Chondrocyte (in vitro differentiated cells): ENCODE measurements around the gene SPARC. TPM values are rescaled to one million over a fixed set of nuclear protein-coding genes. Genes with fewer than 3 reads are reported as not detected.

ENCODE experiments used
- DNase-seq: peaks from one replicate; pipeline ENCODE4 v3.0.0; 2021; ENCODE audit warnings: mixed read lengths, low spot score
- H3K27ac Mint-ChIP-seq: one replicate; pipeline ENCODE4 v1.8.0; 2021; ENCODE audit warnings: mild to moderate bottlenecking, moderate library complexity, mixed read lengths; ENCODE audit not compliant: unreplicated experiment
- H3K27me3 Mint-ChIP-seq: 2 replicates; pipeline ENCODE4 v1.8.0; 2021; ENCODE audit warnings: low read depth, mixed read lengths
- H3K36me3 Mint-ChIP-seq: 2 replicates; pipeline ENCODE4 v1.8.0; 2021; ENCODE audit warnings: low read depth, mixed read lengths
- H3K4me1 Mint-ChIP-seq: 2 replicates; pipeline ENCODE4 v1.8.0; 2021; ENCODE audit warnings: low read depth, mild to moderate bottlenecking, mixed read lengths
- H3K4me3 Mint-ChIP-seq: one replicate; pipeline ENCODE4 v1.8.0; 2021; ENCODE audit warnings: mild to moderate bottlenecking, moderate library complexity, mixed read lengths; ENCODE audit not compliant: unreplicated experiment
- H3K9me3 Mint-ChIP-seq: 2 replicates; pipeline ENCODE4 v1.8.0; 2021; ENCODE audit warnings: low read depth, mixed read lengths
- CTCF ChIP-seq: fragments of 200-600 bp; sonication (generic); IDR thresholded peaks from 2 replicates; pipeline ENCODE4 v1.5.0; 2021; ENCODE audit warnings: antibody characterized with exemption, mild to moderate bottlenecking, moderate library complexity
- total RNA-seq: library from RNA; stranded (reverse); gene quantifications from 3 replicates; pipeline ENCODE4 v1.2.1, GENCODE V29; 2021

Gene SPARC
- total RNA-seq, 1 donor from 2014 or later, result 24,306 TPM

GRCh38 chr5:151656311-151656710 is 30.4 kb downstream of the SPARC start:
- H3K9me3 Mint-ChIP-seq, result no peaks in the 10 kb centered on the region
- DNase-seq, result no peak
- no peak overlapping the region for H3K27ac Mint-ChIP-seq
- H3K4me3 Mint-ChIP-seq, result no peak overlapping the region
- H3K4me1 Mint-ChIP-seq, result peaks cover 33% of the 10 kb centered on the region
- H3K36me3 Mint-ChIP-seq, result no peaks in the 10 kb centered on the region
- no peaks in the 10 kb centered on the region for H3K27me3 Mint-ChIP-seq
- TF ChIP-seq CTCF, result no peak

- Mint-ChIP-seq H3K4me1 (peaks cover 8% of the 10 kb centered on the region), H3K9me3 (no peaks in the 10 kb centered on the region), H3K4me3 (no peak overlapping the region), H3K36me3 (no peaks in the 10 kb centered on the region), H3K27me3 (no peaks in the 10 kb centered on the region), H3K27ac (peak overlapping the region; percentile 63)
- DNase-seq, result no peak
- TF ChIP-seq CTCF, result peak; percentile 96
Measured at GRCh38 chr5:151651997-151652645, 34.6 kb downstream of the SPARC start.

GRCh38 chr5:151648988-151649387 is 37.7 kb downstream of the SPARC start:
- Mint-ChIP-seq H3K4me3 (no peak overlapping the region), H3K27ac (no peak overlapping the region), H3K4me1 (peaks cover 8% of the 10 kb centered on the region)

GRCh38 chr5:151648089-151648488 is 38.6 kb downstream of the SPARC start:
- no peaks in the 10 kb centered on the region for H3K27me3 Mint-ChIP-seq
- no peak overlapping the region for H3K4me3 Mint-ChIP-seq
- H3K36me3 Mint-ChIP-seq, result no peaks in the 10 kb centered on the region

More at GRCh38 chr5:151648988-151649387, 37.7 kb downstream of the SPARC start:
- no peaks in the 10 kb centered on the region for H3K27me3 Mint-ChIP-seq
- H3K36me3 Mint-ChIP-seq, result no peaks in the 10 kb centered on the region
- TF ChIP-seq CTCF, result no peak
- no peak for DNase-seq
- no peaks in the 10 kb centered on the region for H3K9me3 Mint-ChIP-seq

GRCh38 chr5:151647320-151647861 is 39.3 kb downstream of the SPARC start:
- DNase-seq, result no peak
- no peaks in the 10 kb centered on the region for H3K27me3 Mint-ChIP-seq
- H3K4me3 Mint-ChIP-seq, result no peak overlapping the region
- TF ChIP-seq CTCF, result no peak
- no peak overlapping the region for H3K27ac Mint-ChIP-seq
- H3K4me1 Mint-ChIP-seq, result peaks cover 8% of the 10 kb centered on the region
- H3K36me3 Mint-ChIP-seq, result no peaks in the 10 kb centered on the region
- H3K9me3 Mint-ChIP-seq, result no peaks in the 10 kb centered on the region

More at GRCh38 chr5:151648089-151648488, 38.6 kb downstream of the SPARC start:
- no peak for DNase-seq
- TF ChIP-seq CTCF, result no peak
- H3K4me1 Mint-ChIP-seq, result peaks cover 8% of the 10 kb centered on the region
- H3K27ac Mint-ChIP-seq, result no peak overlapping the region
- no peaks in the 10 kb centered on the region for H3K9me3 Mint-ChIP-seq
